Naive thymus-derived CD4-positive, alpha-beta T cell (primary cell): ENCODE data around the gene RUSC1. TPM values are rescaled to one million over a fixed set of nuclear protein-coding genes. Genes with fewer than 3 reads are reported as not detected.

ENCODE experiments used
- ATAC-seq: fragments of 150-1000 bp; cut with Tn5 transposase; 2 replicates; pipeline ENCODE4 v1.10.0; 2021; ENCODE audit warnings: mild to moderate bottlenecking, moderate library complexity
- CTCF ChIA-PET: fragments of 350-600 bp; sonication (Branson Sonifier 250); formaldehyde crosslinking; loops from one replicate; lab custom pipeline; 2021; ENCODE audit warnings: antibody characterized with exemption; lab: Charles Lee
- POLR2A ChIA-PET: fragments of 350-600 bp; sonication (Branson Sonifier 250); formaldehyde crosslinking; loops from one replicate; lab custom pipeline; 2021; ENCODE audit warnings: antibody characterized with exemption, inconsistent platforms; lab: Charles Lee
- DNase-seq, 9 donors: peaks; one replicate each; pipeline versions ENCODE4 v3.0.0 to v3.0.0-alpha.2; 2020 to 2022; ENCODE audit warnings: mixed read lengths in 1 of 9
- H3K27ac ChIP-seq: one replicate; pipeline ENCODE4 v1.7.0; 2013; ENCODE audit warnings: mild to moderate bottlenecking, low read depth, low read length, moderate library complexity
- H3K27me3 ChIP-seq, 2 donors: one replicate each; pipeline ENCODE4 v1.7.0; 2013; ENCODE audit warnings: low read length in 2 of 2, mild to moderate bottlenecking in 2 of 2, moderate library complexity in 2 of 2; ENCODE audit not compliant: control insufficient read depth in 2 of 2, insufficient read depth in 2 of 2
- H3K36me3 ChIP-seq, 3 experiments: 1 replicate in 2 of 3; 2 replicates in 1 of 3; pipeline ENCODE4 v1.7.0; 2013; ENCODE audit warnings: low read length in 3 of 3, mild to moderate bottlenecking in 3 of 3, moderate library complexity in 1 of 3; ENCODE audit not compliant: insufficient read depth in 3 of 3, control insufficient read depth in 2 of 3
- H3K4me1 ChIP-seq, 2 donors: one replicate each; pipeline ENCODE4 v1.7.0; 2013; ENCODE audit warnings: low read length in 2 of 2, mild to moderate bottlenecking in 2 of 2, moderate library complexity in 1 of 2; ENCODE audit not compliant: control insufficient read depth in 2 of 2, insufficient read depth in 2 of 2
- H3K4me3 ChIP-seq: 2 replicates; pipeline ENCODE4 v1.7.0; 2013; ENCODE audit warnings: mild to moderate bottlenecking, low read length
- H3K9me3 ChIP-seq, 3 experiments: 1 replicate in 2 of 3; 2 replicates in 1 of 3; pipeline ENCODE4 v1.7.0; 2013; ENCODE audit warnings: low read length in 3 of 3; ENCODE audit not compliant: control insufficient read depth in 2 of 3
- H3K27ac Mint-ChIP-seq, 9 donors: one replicate each; pipeline ENCODE4 v1.8.0; 2020 to 2022; ENCODE audit warnings: mixed read lengths in 9 of 9, mild to moderate bottlenecking in 8 of 9, moderate library complexity in 5 of 9, inconsistent platforms in 2 of 9
- H3K27me3 Mint-ChIP-seq, 5 donors: one replicate each; pipeline ENCODE4 v1.8.0; 2021 to 2022; ENCODE audit warnings: mixed read lengths in 5 of 5, mild to moderate bottlenecking in 1 of 5
- H3K36me3 Mint-ChIP-seq, 5 donors: one replicate each; pipeline ENCODE4 v1.8.0; 2020 to 2022; ENCODE audit warnings: mixed read lengths in 5 of 5, mild to moderate bottlenecking in 3 of 5, inconsistent platforms in 1 of 5
- H3K4me1 Mint-ChIP-seq, 7 donors: one replicate each; pipeline ENCODE4 v1.8.0; 2020 to 2022; ENCODE audit warnings: mixed read lengths in 7 of 7, mild to moderate bottlenecking in 3 of 7, inconsistent platforms in 1 of 7
- H3K4me3 Mint-ChIP-seq, 10 donors: one replicate each; pipeline ENCODE4 v1.8.0; 2020 to 2022; ENCODE audit warnings: mild to moderate bottlenecking in 10 of 10, mixed read lengths in 10 of 10, moderate library complexity in 6 of 10, inconsistent platforms in 2 of 10
- H3K9me3 Mint-ChIP-seq, 11 donors: one replicate each; pipeline ENCODE4 v1.8.0; 2020 to 2022; ENCODE audit warnings: mixed read lengths in 11 of 11, mild to moderate bottlenecking in 4 of 11, inconsistent platforms in 1 of 11, moderate library complexity in 1 of 11
- intact Hi-C, 2 donors: fragments of 100-400 bp; cut with micrococcal nuclease; formaldehyde crosslinking; loops; one replicate each; pipeline ENCODE4 v1.15.1; 2023
- polyA plus RNA-seq, 2 donors: library from polyadenylated mRNA; unstranded; fragments of 300-500 nt; fragmentation: Illumina TruSeq; gene quantifications; one replicate each; pipeline ENCODE4 v1.2.3, GENCODE V29; 2021
- total RNA-seq, 6 experiments: library from RNA in 5 of 6; stranded (reverse) in 5 of 6; gene quantifications; 1 replicate in 5 of 6; 2 replicates in 1 of 6; pipeline ENCODE4 v1.2.3 and lab custom pipeline; 2021 to 2026

The RUSC1 gene
- total and polyA plus RNA-seq, 7 experiments from 2014 or later = 6.8 to 26.8 (median 15.4) TPM

DNA sequence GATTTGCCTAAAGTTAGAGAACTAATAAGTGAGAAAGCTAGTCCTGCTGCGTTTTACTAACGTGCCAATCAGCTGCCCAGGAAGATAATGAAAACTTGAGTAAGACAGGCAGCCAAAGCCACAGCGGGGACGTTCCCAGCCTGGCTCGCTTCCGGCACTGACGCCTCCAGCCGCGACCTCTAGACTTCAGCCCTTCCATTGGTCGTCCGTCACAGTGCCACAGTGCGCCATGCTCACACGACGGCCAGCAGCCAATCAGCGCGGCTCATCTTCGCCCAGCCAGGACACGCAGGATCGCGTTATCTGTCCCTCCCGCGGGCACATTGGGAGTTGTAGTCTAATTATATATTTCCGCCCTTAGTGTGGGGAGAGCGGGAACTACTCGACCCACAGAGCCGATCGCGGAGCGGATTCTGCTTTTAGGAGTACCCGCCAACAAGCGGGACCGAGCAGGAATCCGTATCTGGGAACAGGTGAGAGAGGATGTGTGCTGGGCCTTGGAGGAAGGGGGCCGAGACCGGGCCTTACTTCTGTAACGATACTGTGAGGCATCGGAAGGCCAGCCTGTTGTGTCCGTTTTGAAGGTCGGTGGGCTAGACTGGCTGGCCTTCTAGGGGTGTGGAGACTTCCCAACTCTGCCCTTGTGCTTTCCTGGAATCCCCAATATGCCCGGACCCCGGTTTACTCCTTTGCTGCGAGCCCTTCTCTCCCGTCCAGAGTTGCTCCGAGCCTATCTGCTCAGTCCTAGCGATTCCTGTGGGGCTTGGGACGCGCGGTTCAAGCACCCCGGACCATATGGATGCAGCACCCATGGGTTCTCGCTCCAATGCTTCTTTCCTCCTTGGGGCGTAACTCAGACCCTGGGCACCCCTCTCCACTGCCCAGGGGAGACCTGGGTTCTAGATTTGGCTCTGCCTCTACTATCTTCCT is 11.9 kb upstream of the RUSC1 start, which contains the start of gene FDPS:
TSS of gene FDPS (plus strand) at position 374 of the 930 bp plus-strand sequence. CDS start 924 bp downstream, outside the sequence.
- peak within 1 kb of the TSS; percentile 88 to 99 (median 97) for H3K4me3 Mint-ChIP-seq
- H3K4me1 Mint-ChIP-seq = peaks cover 12 to 43% (median 27%) of the 10 kb centered on the region in 7 donors
- no peaks in the 10 kb centered on the region for H3K9me3 Mint-ChIP-seq
- H3K27ac Mint-ChIP-seq = peak within 1 kb of the TSS; percentile 89 to 98 (median 96)
- ChIA-PET CTCF (interaction anchor here (1.1 to 1.9 kb wide), 3 partner anchors 12 to 58 kb away, joined by 4 to 10 read pairs (median 4); partner anchors contain the start of gene RUSC1), POLR2A (interaction anchor here (0.6 to 1.9 kb wide), 6 partner anchors 10 to 64 kb away, joined by 3 to 15 read pairs (median 4); no protein-coding TSS in a partner anchor)
- H3K4me3 ChIP-seq = peak within 1 kb of the TSS; percentile 90
- H3K9me3 ChIP-seq = no peaks in the 10 kb centered on the region
- intact Hi-C loops = loop anchor here (1.0 kb wide), 10 partner anchors 15 to 746 kb away; partner anchors contain the start of genes CLK2 (in 2 of the 2), HCN3 (in 2 of the 2), LAMTOR2 (in 2 of the 2) and SCAMP3 (in 2 of the 2)
- no peaks in the 10 kb centered on the region for H3K27me3 ChIP-seq
- H3K27me3 Mint-ChIP-seq = no peaks in the 10 kb centered on the region
- peaks cover 0 to 29% (median 7%) of the 10 kb centered on the region in 5 donors for H3K36me3 Mint-ChIP-seq
- H3K36me3 ChIP-seq = peaks cover 0 to 12% (median 5%) of the 10 kb centered on the region in 3 experiments
- ATAC-seq (peak; percentile 98), DNase-seq (peak; percentile 83 to 98 (median 95))
- peak within 1 kb of the TSS; percentile 87 for H3K27ac ChIP-seq
- peaks cover 11 to 20% of the 10 kb centered on the region in 2 donors for H3K4me1 ChIP-seq

DNA sequence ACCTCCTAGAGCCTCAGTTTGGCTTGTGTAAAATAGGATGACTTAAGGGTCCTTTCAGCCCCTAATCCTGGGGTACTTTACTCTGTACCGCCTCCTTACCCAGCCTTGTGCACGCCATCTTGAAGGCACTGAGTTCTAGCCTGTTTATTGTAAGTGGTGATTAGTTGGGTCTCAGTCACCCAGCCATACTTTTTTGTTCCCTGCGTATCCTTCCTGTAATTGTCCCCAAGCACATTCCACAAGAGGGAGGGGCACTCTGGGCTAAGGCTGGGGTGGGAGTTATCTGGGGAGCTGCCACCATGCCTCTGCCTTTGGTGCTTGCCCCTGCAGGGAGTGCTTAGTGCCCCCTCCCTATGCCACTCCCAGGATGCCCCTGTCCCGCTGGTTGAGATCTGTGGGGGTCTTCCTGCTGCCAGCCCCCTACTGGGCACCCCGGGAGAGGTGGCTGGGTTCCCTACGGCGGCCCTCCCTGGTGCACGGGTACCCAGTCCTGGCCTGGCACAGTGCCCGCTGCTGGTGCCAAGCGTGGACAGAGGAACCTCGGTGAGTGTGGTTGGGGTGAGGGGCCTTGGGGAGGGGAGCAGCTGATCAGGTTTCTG is 11.2 kb upstream of the RUSC1 start:
- Histone ChIP-seq H3K27me3 (no peaks in the 10 kb centered on the region), H3K4me3 (peak overlapping the region; percentile 90), H3K4me1 (peaks cover 11 to 20% of the 10 kb centered on the region in 2 donors), H3K27ac (peak overlapping the region; percentile 87), H3K9me3 (no peaks in the 10 kb centered on the region), H3K36me3 (peaks cover 0 to 13% (median 5%) of the 10 kb centered on the region in 3 experiments)
- peak overlapping the region; percentile 89 to 98 (median 96) for H3K27ac Mint-ChIP-seq
- POLR2A ChIA-PET = interaction anchor here (0.6 to 1.1 kb wide), 3 partner anchors 14 to 66 kb away, joined by 3 read pairs; no protein-coding TSS in a partner anchor
- no peaks in the 10 kb centered on the region for H3K9me3 Mint-ChIP-seq
- peaks cover 12 to 40% (median 27%) of the 10 kb centered on the region in 7 donors for H3K4me1 Mint-ChIP-seq
- ATAC-seq = no peak
- DNase-seq = no peak
- CTCF ChIA-PET = no interaction called here
- intact Hi-C loops = no loop called here
- peaks cover 0 to 27% (median 7%) of the 10 kb centered on the region in 5 donors for H3K36me3 Mint-ChIP-seq
- peak overlapping the region; percentile 88 to 99 (median 97) for H3K4me3 Mint-ChIP-seq
- no peaks in the 10 kb centered on the region for H3K27me3 Mint-ChIP-seq

DNA sequence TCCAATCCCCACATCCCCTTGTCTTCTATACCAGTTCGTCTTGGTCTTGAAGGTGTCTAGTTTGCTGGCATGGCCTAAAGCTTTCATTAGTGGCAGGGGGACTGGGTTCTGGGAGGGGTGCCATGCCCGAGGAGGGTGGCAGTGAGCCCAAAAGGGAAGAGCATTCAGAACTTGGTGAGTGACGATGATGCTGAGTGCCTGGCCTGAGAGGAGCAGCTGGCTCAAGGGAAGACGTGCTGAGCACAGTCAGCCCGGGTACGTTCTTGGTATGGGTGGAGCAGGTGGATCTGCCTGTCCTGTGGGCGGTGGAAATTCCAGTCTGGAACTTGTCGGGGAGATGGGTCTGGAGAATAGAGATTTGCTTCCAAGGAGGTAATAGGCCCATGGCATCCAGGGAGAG is 7.4 kb upstream of the RUSC1 start:
- ChIA-PET POLR2A (no interaction called here), CTCF (interaction anchor here (2.2 to 2.5 kb wide), 2 partner anchors 8 to 62 kb away, joined by 6 to 10 read pairs; partner anchors contain the start of gene RUSC1)
- Histone ChIP-seq H3K9me3 (no peaks in the 10 kb centered on the region), H3K4me3 (no peak overlapping the region), H3K27ac (no peak overlapping the region), H3K27me3 (no peaks in the 10 kb centered on the region), H3K36me3 (peaks cover 0 to 19% (median 5%) of the 10 kb centered on the region in 3 experiments), H3K4me1 (peaks cover 11 to 14% of the 10 kb centered on the region in 2 donors)
- peak overlapping the region in 3 of 9 donors; percentile 19 to 76 (median 21) for H3K27ac Mint-ChIP-seq
- no peaks in the 10 kb centered on the region for H3K9me3 Mint-ChIP-seq
- no peak for ATAC-seq
- H3K27me3 Mint-ChIP-seq = no peaks in the 10 kb centered on the region
- no peak for DNase-seq
- peaks cover 12 to 43% (median 24%) of the 10 kb centered on the region in 7 donors for H3K4me1 Mint-ChIP-seq
- no peak overlapping the region for H3K4me3 Mint-ChIP-seq
- intact Hi-C loops = no loop called here
- peaks cover 0 to 33% (median 7%) of the 10 kb centered on the region in 5 donors for H3K36me3 Mint-ChIP-seq

DNA sequence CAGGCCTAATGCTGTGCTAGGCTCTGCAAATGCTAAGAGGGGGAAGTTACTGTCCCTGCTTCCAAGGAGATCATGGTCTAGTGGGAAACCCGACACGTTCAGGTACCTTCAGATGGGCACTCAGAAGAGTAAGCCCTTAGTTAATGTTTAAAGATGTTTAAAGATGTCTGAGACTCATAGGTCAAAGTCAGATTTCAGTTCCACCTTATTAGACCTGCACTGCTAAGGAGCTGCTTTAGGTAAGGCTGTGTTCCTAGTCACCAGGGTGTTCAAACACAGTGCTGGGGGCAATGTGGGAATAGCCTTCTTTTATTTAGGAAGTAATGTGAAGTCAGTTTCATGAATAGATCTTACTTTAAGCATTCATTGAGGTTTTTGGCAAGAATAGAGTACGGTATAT is 3.8 kb upstream of the RUSC1 start:
- ChIA-PET CTCF (interaction anchor here (9.4 kb wide), 1 partner anchor 67 kb away, joined by 105 read pairs; no protein-coding TSS in a partner anchor), POLR2A (no interaction called here)
- DNase-seq = no peak
- Histone ChIP-seq H3K27me3 (no peaks in the 10 kb centered on the region), H3K4me1 (peaks cover 0 to 8% of the 10 kb centered on the region in 2 donors), H3K27ac (no peak overlapping the region), H3K9me3 (no peaks in the 10 kb centered on the region), H3K36me3 (peaks cover 0 to 19% (median 5%) of the 10 kb centered on the region in 3 experiments), H3K4me3 (no peak overlapping the region)
- ATAC-seq = no peak
- intact Hi-C loops = no loop called here
- no peaks in the 10 kb centered on the region for H3K9me3 Mint-ChIP-seq
- H3K27me3 Mint-ChIP-seq = no peaks in the 10 kb centered on the region
- peaks cover 0 to 27% (median 7%) of the 10 kb centered on the region in 5 donors for H3K36me3 Mint-ChIP-seq
- H3K4me1 Mint-ChIP-seq = peaks cover 18 to 43% (median 21%) of the 10 kb centered on the region in 7 donors
- no peak overlapping the region for H3K4me3 Mint-ChIP-seq
- H3K27ac Mint-ChIP-seq = no peak overlapping the region

DNA sequence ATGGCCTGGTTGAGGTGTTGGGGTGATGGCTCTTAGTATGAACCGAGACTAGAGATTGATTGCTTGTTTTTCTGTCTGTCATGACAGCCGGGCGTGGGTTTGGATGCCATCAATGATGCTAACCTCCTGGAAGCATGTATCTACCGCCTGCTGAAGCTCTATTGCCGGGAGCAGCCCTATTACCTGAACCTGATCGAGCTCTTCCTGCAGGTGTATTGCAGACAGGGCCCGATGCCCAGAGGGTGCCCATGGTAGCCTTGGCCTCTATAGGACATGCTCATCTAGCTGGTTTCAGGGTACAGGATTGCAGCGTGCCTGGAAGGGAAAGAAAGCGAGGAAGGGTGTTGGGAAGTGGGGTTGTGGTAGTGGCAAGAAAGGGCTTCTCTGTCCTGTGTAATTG is 2.6 kb upstream of the RUSC1 start:
- Histone ChIP-seq H3K36me3 (peaks cover 0 to 13% (median 4%) of the 10 kb centered on the region in 3 experiments), H3K27me3 (no peaks in the 10 kb centered on the region), H3K9me3 (no peaks in the 10 kb centered on the region), H3K27ac (no peak overlapping the region), H3K4me1 (peaks cover 0 to 12% of the 10 kb centered on the region in 2 donors), H3K4me3 (no peak overlapping the region)
- no peak for DNase-seq
- H3K36me3 Mint-ChIP-seq = peaks cover 0 to 20% (median 6%) of the 10 kb centered on the region in 5 donors
- no peak for ATAC-seq
- intact Hi-C loops = no loop called here
- H3K4me1 Mint-ChIP-seq = peaks cover 18 to 44% (median 23%) of the 10 kb centered on the region in 7 donors
- no peaks in the 10 kb centered on the region for H3K9me3 Mint-ChIP-seq
- peak overlapping the region in 1 of 9 donors; percentile 19 for H3K27ac Mint-ChIP-seq
- H3K27me3 Mint-ChIP-seq = no peaks in the 10 kb centered on the region
- CTCF ChIA-PET = interaction anchor here (0.7 to 9.4 kb wide), 3 partner anchors 9 to 68 kb away, joined by 3 to 105 read pairs (median 4); no protein-coding TSS in a partner anchor
- no peak overlapping the region for H3K4me3 Mint-ChIP-seq
- POLR2A ChIA-PET = no interaction called here

DNA sequence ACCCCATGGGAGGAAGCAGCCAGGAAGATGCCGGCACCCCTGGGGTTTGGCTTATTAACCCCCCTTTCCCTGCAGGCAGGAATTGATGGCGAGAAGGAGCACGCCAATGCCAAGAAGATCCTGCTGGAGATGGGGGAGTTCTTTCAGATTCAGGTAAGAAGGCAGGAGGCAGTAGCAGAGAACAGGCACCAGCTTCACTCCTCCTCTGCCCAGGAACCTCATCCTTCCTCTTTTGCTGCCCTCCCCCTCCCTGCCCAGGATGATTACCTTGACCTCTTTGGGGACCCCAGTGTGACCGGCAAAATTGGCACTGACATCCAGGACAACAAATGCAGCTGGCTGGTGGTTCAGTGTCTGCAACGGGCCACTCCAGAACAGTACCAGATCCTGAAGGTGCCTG is 1.2 kb upstream of the RUSC1 start:
- peak overlapping the region in 6 of 10 donors; percentile 25 to 86 (median 78) for H3K4me3 Mint-ChIP-seq
- POLR2A ChIA-PET = interaction anchor here (0.9 to 1.2 kb wide), 3 partner anchors 13 to 48 kb away, joined by 3 to 4 read pairs (median 3); no protein-coding TSS in a partner anchor
- CTCF ChIA-PET = interaction anchor here (9.4 kb wide), 1 partner anchor 70 kb away, joined by 105 read pairs; no protein-coding TSS in a partner anchor
- Histone ChIP-seq H3K4me1 (peaks cover 0 to 12% of the 10 kb centered on the region in 2 donors), H3K4me3 (no peak overlapping the region), H3K27ac (no peak overlapping the region), H3K27me3 (no peaks in the 10 kb centered on the region), H3K36me3 (peaks cover 0 to 10% (median 0%) of the 10 kb centered on the region in 3 experiments), H3K9me3 (no peaks in the 10 kb centered on the region)
- H3K36me3 Mint-ChIP-seq = peaks cover 0 to 14% (median 0%) of the 10 kb centered on the region in 5 donors
- H3K9me3 Mint-ChIP-seq = no peaks in the 10 kb centered on the region
- H3K27ac Mint-ChIP-seq = peak overlapping the region in 2 of 9 donors; percentile 14 to 61
- no peaks in the 10 kb centered on the region for H3K27me3 Mint-ChIP-seq
- intact Hi-C loops = no loop called here
- H3K4me1 Mint-ChIP-seq = peaks cover 18 to 39% (median 23%) of the 10 kb centered on the region in 7 donors
- DNase-seq = no peak
- no peak for ATAC-seq
